HT-29 (cell line): ENCODE data around the gene ABCC3. TPM values are rescaled to one million over a fixed set of nuclear protein-coding genes. Genes with fewer than 3 reads are reported as not detected.

ENCODE experiments used
- DNase-seq: peaks from one replicate; pipeline ENCODE4 v3.0.0-alpha.2; 2015; ENCODE audit warnings: low spot score
- total RNA-seq: library from RNA; depleted of rRNA; stranded (reverse); fragments of >200 nt; shearing (Covaris generic); gene quantifications from 2 replicates; pipeline ENCODE4 v1.2.3, GENCODE V29; 2014

Gene ABCC3
- total RNA-seq, 1 experiment from 2014 or later = 286 TPM

DNA sequence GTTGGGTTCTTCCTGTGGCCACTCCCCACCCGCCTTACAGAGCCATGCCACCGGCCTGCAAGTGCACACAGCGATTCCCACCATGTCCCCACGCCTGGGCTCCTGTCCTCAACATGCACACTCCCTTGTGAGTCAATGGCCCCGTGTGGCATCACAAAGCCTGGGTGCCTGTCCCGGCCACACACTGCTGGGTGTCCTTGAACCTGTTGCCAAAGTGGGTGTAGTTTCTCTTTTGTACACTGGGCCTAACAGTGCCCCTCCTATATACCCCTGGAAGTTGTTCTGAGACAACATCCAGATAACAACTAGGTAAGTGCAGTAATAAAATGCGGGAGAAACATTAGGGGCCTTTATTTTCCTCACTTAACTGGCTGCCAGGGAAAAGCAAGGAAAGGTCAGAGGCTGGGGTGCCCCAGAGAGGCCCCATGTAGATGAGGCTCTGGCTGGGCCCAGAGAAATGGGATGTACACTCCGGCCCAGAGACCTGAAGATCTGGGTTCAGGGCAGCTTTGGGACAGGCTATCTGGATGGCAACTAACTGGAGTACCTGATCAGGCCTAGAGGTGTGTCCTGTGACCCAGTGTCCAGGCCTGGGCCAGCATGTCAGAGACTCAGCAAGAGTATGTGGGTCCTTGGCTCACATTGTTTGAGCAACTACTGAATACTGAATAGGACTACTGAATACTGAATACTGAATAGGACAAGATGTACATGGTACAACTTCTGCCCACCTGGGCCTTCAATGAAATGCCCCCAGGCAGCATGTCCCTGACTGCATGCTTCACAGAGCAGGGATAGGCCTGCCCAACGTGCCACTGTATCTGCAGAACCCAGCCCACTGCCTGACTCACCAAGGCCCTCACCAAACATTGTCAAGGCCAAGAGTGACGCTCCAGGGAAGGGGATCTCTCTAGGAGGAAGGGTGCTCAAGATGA is 8.3 kb downstream of the ABCC3 start:
- no peak for DNase-seq

DNA sequence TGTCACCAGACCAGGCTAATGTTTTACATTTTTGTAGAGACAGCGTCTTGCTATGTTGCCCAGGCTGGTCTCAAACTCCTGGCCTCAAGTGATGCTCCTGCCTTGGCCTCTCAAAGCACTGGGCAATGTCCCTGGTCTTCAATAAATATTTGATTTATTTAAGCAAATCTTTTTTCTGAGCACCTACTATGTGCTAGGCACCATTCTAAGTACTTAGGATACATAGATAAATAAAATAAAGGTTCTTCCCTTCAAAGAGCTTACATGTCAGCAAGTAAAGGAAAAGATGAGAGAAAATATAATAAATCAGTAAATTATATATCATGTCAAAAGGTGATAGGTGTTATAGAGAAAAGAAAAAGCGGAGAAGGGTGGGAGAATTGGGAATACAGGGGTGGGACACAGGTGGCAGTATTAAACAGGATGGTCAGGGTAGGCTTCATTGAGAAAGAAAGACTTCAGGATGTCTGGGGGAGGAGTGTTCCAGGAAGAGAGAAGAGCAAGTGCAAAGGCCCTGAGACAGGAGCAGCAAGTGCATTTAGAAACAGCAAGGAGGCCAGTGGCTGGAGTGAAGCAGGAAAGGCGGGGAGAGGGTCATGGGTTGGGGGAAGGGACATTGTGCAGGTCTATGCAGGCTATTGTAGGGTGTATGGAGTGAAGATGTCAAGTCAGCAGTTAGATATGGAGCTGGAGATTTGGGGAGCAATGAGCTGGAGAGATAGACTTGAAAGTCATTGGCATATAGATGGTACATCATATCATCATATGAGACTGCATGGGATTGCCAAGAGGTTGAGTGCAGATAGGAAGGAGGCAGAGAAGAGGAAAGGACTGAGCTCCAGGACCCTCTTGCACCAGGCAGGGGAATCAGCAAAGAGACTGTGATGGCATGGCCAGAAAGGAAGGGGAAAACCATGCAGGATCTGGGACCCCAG is 11.3 kb downstream of the ABCC3 start:
- DNase-seq = no peak

DNA sequence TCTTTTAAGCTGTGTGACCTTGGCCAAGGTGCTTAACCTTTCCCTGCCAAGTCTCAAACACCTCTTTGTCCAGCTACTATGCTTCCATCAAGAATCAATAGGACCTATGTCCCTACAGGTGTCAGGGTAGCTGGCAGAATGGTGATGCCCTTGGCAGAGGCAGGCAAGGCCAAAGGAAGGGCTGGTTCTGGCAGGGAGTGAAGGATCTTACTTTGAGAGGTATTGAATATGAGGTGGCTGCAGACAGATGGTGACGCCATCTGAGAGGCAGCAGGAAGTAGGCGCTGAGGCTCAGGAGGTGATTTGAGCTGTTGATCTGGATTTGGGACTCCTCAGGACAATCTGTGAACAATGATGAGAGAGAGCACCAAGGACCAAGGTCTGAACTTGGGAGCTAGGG is 12.5 kb downstream of the ABCC3 start:
- DNase-seq = no peak

DNA sequence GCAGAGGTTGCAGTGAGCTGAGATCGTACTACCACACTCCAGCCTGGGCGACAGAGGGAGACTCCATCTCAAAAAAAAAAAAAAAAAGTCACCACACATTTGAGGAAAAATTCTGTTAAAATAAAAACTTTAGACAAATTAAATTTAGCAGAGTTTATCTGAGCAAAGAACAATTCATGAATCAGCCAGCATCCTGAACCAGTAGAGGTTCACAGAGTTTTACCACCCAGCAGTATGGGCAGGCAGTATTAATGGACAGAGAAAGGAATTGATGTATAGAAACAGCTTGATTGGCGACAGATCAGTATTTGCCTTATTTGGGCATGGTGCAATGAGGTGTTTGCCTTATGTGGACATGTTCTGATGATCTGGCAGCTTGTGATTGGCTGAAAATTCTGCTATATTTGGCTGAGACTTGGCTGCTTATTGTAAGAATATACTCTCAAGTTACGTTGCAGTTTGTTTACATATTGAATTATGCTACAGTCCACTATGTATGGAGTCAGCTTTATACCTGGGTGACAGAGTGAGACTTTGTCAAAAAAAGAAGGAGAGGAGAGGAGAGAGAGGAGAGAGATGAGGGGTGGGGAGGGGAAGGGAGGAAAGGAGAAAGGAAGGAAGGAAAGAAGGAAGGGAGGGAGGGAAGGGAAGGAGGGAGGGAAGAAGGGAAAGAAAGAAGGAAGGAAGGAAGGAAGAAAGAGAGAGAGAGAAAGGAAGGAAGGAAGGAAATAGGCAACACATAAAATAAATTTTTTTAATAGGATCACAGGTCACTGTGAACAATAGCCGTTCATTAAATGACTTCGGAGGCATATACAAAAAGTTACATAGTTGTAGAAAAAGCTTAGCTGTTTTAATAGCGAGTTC is 14.6 kb downstream of the ABCC3 start:
- DNase-seq = peak; percentile 39

DNA sequence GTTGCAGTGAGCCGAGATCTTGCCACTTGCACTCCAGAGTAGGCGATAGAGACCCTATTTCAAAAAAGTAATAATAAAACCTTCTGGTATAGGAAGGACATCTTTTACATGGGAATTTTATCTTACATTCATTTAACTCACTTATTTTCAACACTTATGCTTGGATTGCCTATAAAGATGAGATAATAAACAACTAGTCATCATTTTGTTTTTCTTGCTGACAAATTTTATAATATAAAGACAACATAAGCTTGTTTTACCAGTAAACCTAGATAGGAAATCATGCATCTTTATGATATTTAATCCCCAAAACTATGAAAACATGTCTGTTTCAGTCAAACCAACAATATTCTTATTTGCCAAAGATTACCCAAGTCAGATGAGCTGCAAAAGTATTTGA is 17.0 kb downstream of the ABCC3 start:
- DNase-seq = no peak

DNA sequence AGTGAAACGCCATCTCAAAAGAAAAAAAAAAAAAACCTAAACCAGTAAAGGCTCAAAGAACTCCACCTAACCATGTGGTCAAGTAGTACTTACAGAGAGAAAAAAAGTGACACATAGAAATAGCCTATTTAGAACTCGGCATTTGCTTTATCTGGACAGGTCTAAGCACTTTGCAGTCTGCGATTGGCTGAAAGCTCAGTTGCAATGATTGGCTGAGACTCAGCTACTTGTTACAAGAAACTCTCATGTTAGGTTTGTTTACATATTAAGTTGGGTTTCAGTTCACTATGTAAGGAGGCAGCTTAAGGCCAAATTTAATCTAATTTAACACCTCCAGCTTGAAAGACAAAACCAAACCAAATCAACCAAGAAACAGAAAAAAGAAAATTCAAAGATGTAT is 19.1 kb downstream of the ABCC3 start:
- no peak for DNase-seq

DNA sequence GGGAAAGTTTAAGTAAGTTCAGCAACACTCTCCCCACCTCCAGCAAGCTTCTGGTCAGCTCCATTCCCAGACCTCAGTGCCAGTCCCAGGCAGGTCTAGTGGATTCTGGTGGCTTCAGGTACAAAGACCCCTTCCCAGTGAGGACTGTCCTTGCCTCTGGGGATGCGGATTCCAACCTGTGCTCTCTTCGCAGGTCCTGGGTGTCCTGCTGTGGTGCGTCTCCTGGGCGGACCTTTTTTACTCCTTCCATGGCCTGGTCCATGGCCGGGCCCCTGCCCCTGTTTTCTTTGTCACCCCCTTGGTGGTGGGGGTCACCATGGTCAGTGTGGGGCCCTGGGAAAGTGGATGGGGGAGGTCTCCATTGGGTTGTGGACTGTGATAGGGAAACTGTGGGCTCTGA is 21.8 kb downstream of the ABCC3 start:
- no peak for DNase-seq

DNA sequence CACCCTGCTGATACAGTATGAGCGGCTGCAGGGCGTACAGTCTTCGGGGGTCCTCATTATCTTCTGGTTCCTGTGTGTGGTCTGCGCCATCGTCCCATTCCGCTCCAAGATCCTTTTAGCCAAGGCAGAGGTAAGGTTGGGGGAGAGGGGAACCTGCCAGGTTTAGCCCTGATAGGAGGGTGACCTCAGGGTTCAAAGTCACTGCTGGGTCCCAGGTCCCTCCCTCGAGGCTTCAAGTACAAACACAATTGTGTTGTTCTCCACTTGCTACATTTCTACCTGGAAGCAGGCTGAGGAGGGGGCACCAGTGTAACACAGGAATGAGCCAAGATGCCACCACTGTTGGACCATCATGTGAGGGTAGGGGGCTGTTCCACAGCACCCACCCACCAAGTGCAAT is 22.4 kb downstream of the ABCC3 start:
- DNase-seq = no peak

DNA sequence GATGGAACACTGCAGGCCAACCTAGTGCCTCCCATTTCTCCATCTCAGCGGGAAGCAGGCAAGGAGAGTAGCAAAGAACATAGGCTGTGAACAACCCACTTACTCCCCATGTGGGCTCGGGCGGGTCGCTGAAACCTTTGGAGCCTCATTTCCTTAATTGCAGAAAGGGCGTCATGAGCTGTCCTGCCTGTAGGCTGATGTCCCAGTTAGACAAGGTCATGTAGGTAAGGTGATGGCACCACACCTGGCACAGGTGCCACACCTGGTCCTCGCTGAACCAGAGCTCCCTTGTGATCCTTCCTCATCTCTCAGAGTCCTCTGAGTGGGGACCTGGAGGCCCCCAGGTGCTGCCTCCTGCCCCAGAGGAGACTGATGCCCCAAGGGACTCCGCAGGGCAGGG is 22.9 kb downstream of the ABCC3 start:
- DNase-seq = peak; percentile 37

DNA sequence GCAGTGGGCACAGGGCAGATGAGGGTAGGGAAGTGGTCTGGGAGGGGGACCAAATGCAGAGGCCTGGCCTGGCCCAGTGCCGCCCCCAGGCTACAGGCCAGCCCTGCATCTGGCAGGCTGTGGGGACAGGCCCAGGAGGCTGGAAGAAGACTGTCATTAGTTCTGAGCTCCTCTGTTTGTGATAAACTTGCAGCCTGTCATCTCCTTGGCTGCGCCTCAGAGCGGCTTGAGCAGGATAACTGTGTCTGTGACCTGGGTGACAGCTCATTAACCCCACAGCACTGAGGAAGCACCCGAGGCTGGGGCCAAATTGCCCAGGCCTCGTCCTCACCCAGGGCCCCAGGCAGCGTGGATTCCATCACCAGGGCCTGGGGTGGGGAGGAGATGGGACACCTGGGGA is 23.9 kb downstream of the ABCC3 start:
- no peak for DNase-seq

DNA sequence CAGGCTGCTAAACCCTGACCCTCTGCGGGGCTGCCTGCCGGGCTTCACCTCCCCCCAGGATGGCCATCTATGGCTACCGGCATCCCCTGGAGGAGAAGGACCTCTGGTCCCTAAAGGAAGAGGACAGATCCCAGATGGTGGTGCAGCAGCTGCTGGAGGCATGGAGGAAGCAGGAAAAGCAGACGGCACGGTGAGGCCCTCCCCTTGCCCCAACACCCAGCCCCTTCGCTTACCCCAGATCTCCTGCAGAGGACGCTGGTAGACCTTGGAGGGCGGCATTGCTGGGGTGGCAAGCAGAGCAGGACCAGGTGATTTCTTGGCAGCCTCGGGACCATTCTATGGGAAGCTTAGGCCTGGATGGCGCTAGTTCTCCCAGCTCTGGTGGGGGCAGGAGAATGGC is 24.5 kb downstream of the ABCC3 start:
- no peak for DNase-seq

DNA sequence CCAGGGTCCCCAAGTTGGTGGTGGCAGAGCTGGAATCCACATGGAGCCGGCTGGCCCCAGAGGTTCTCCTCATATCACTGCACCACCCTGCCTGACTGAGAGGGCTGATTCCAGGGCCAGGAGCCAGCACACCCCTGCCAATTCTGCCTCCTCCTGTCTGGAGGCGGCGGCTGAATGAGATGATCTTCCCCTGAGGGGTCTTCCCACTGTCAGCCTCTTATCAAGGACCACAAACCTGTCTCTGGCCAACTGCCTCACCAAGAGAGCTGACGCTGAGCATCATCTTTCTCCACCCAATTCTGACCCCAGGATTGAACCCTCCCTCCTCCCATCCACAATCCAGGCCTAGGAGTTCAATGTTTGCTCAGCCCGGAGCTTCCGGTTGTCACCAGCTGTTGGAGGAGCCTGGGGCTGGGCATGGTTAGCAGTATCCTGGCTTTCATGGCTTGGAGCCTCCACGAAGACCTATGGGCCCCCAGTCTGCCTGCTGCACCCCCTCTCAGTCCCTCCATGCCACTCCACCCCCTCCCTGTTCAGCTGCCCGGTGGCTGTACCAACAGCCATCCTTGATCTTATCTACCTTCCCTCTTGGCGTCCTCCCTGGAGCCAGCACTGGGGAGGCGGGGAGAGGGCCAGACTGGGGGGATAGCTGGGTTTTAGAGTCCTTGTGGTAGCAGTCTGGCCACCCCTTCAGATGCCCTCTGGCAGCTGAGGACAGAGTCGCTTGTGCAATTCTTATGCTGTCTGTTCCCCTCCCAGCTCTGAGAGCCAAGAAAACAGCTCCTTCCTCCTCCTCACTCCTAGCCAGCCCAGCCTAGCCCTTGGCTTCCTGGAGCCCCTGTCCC is 25.6 kb downstream of the ABCC3 start:
- peak; percentile 86 for DNase-seq

DNA sequence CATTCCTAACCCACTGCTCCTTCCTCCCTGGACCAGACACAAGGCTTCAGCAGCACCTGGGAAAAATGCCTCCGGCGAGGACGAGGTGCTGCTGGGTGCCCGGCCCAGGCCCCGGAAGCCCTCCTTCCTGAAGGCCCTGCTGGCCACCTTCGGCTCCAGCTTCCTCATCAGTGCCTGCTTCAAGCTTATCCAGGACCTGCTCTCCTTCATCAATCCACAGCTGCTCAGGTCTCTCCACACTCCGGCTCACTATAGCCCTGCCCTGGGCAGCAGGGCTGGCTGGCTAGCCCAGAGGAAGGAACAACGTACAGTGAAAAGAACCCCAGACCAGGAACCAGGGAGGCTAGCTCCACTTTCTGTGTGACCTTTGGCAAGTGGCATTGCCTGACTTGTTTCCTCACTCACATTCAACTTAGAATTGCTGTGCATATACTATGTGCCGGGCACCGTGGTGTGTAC is 26.2 kb downstream of the ABCC3 start:
- no peak for DNase-seq

DNA sequence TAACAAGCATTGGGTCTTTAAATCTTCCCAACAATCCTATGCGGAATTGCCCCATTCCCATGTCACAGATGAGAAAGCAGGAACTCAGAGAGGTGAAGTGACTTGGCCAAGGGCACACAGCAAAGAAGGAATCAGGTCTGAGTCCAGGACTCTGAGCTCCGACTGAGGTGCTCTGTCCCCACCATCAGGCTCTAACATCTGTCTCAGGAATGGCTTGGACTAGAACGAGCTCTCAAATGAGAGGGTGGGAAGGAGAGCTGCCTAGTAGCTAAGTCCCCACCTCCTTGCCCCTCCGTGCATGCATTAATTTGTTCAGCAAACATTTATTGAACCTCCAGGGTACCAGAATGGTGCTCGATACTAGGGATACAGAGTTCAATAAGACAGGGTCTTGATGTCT is 26.7 kb downstream of the ABCC3 start:
- peak; percentile 36 for DNase-seq

DNA sequence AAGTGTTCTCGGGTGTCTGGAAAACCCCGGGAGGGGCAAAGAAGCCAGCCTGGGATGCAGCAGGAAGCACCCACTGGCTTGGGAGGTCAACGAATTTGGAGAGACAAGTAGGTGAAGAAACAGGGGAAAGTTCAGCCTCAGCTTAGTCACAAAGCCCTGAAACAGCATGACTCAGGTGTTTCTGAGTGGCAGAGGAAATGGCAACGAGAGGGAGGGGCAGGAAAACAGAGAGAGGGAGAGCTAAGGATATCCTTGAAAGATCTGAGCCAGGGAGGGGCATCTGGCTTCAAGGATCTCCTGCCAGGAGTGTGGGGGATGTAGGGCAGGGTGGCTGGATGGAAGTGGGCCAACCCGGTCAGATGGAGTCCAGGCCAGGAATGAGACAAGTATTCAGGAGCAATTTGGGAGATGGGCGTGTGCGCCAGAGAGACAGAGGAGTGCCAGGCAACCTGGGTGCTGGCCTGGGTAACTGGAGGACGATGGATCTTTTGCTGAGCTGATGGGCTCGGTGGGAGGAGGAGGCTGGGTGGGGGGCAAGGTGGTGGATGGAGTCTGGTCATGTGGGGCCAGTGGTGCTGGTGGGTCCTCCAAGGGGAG is 27.2 kb downstream of the ABCC3 start:
- peak; percentile 94 for DNase-seq

DNA sequence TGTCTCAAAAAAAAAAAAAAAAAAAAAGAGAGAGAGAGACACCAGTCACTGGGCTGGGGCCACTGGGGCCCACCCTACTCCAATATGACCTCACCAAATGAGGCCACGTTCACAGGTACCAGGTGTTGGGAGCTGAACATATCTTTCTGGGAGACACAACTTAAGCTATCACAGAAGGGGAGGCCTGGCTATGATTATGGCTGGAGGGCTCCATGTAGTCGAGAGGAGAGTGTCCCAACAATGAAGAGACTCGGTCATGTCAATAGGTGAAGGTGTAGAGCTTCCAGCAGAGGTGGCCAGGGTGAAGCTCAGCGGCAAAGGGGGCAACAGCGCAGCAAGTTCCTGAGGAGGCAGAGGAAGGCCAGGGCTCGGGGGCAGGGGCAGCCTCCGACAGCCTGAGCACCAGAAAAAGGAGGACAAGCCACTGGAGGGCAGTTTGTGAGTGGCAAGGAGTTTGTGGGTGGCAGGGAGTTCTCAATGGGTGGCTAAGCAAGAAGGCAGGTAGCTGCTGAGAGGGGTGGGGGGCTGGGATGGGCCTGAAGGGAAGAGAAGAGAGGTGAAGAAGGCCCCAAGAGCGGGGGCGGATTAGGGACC is 28.0 kb downstream of the ABCC3 start:
- DNase-seq = no peak

DNA sequence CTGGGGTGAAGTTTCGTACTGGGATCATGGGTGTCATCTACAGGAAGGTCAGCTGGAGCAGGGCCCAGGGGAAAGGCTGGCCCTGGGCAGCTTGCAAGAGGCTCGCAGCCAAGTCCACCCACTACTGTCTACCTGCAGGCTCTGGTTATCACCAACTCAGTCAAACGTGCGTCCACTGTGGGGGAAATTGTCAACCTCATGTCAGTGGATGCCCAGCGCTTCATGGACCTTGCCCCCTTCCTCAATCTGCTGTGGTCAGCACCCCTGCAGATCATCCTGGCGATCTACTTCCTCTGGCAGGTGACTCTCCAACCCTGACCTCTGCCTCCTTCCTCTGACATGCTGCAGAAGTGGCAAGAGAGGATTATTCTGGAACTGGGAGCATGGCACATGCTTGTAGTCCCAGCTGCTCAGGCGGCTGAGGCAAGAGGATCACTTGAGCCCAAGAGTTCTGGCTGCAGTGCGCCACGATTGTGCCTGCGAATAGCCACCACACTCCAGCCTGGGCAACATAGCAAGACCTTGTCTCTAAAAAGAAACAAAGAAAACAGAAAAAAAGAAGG is 29.2 kb downstream of the ABCC3 start:
- no peak for DNase-seq

DNA sequence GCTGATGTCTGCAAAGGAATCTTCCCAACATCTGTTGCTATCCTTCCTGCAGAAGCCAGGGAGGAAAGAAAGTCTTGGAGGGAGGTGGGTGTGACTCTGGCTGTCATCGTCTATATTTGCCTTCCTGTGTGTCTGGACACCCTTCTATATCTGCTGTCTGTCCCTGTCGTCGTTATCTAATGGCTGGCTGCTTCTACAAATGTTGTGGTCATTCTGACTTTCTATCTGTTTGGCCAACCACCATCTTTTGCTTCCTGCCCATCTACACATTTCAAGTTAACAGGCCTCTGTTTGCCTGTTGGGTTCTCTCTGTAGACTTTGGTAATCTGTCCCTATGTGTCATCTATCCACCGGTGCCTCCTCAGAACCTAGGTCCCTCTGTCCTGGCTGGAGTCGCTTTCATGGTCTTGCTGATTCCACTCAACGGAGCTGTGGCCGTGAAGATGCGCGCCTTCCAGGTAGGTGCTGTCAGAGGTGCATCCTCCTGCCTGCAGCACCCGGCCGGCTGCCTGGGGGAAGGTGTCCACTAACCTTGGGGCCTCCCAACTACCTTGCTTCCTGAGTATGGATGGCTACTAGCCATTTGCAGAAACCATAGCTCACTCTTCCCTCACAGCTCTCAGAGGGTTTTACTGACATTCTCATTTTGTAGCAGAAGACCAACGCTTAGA is 30.2 kb downstream of the ABCC3 start:
- DNase-seq = no peak

DNA sequence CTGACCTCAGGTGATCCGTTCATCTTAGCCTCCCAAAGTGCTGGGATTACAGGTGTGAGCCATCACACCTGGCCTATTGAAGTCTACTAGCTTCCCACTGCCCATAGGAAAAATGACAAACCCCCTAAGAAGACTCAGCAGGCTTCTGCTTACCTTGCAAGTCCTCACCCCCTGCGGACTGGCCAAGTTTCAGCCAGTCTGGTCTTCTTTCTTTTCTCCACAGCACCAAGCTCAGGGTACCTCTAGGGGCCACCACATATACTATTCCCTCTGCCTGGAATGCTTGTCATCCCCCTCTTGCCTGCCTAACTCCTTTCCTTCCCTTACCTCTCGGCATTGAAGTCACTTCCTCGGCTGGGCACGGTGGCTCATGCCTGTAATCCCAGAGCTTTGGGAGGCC is 31.2 kb downstream of the ABCC3 start:
- no peak for DNase-seq
